HEK293T (cell line): ENCODE data around the gene NKAIN2.

ENCODE experiments used
- BHLHE40 ChIP-seq: fragments of 450-650 bp; IDR thresholded peaks from 2 replicates; pipeline ENCODE4 v1.6.1; 2016; ENCODE audit warnings: mild to moderate bottlenecking, moderate library complexity, borderline replicate concordance
- FOXK2 ChIP-seq: fragments of 450-650 bp; IDR thresholded peaks from 2 replicates; pipeline ENCODE4 v1.6.1; 2016; ENCODE audit warnings: mild to moderate bottlenecking
- HDGF ChIP-seq: fragments of 450-650 bp; IDR thresholded peaks from 2 replicates; pipeline ENCODE4 v1.6.1; 2017; ENCODE audit warnings: antibody characterized with exemption, borderline replicate concordance
- L3MBTL2 ChIP-seq: fragments of 450-650 bp; conservative IDR thresholded peaks from 2 replicates; pipeline ENCODE4 v1.6.1; 2016; ENCODE audit warnings: mild to moderate bottlenecking
- NFRKB ChIP-seq: fragments of 450-650 bp; IDR thresholded peaks from 2 replicates; pipeline ENCODE4 v1.6.1; 2016; ENCODE audit warnings: mild to moderate bottlenecking, moderate library complexity
- SP1 ChIP-seq: fragments of 450-650 bp; IDR thresholded peaks from 2 replicates; pipeline ENCODE4 v1.6.1; 2017

- no peak for TF ChIP-seq HDGF
- TF ChIP-seq BHLHE40: no peak
- TF ChIP-seq SP1: no peak
- TF ChIP-seq L3MBTL2: no peak
- TF ChIP-seq FOXK2: no peak
- TF ChIP-seq NFRKB: no peak
Measured at GRCh38 chr6:124719913-124720312, 916.2 kb downstream of the NKAIN2 start.
